GM12878 (cell line): ENCODE measurements around the gene PRSS8. TPM values are rescaled to one million over a fixed set of nuclear protein-coding genes. Genes with fewer than 3 reads are reported as not detected.
"Not testable (repeated sequence)": the region's sequence is repeated elsewhere in the genome, so short reads cannot be mapped to it uniquely, and the experiment has no call there.

Experiments
- ATAC-seq: fragments of 200-7000 bp; cut with Tn5 transposase; 3 replicates; pipeline ENCODE4 v1.9.1; 2020; ENCODE audit warnings: mild to moderate bottlenecking, moderate library complexity
- BruUV-seq: library from RNA; stranded (reverse); fragments of 400-500 nt; replicated peaks from 2 replicates; lab custom pipeline; 2021; lab: Mats Ljungman, UMichigan
- CTCF ChIA-PET: fragments of 300-600 bp; sonication (Branson Sonifier 250); formaldehyde crosslinking; extraction: SDS; loops from one replicate; lab custom pipeline; 2021; ENCODE audit warnings: inconsistent platforms; lab: Yijun Ruan, JAX
- POLR2A ChIA-PET: fragments of 350-600 bp; formaldehyde crosslinking; extraction: SDS; loops from one replicate; lab custom pipeline; 2021; ENCODE audit warnings: inconsistent platforms; lab: Charles Lee
- RAD21 ChIA-PET: fragments of 300-600 bp; sonication (Branson Sonifier 250); formaldehyde crosslinking; loops from one replicate; lab custom pipeline; 2023; ENCODE audit warnings: antibody characterized with exemption; ENCODE audit not compliant: unreplicated experiment; lab: Charles Lee
- SMC1A ChIA-PET: fragments of 300-600 bp; sonication (Branson Sonifier 250); formaldehyde crosslinking; loops from one replicate; lab custom pipeline; 2023; ENCODE audit not compliant: unreplicated experiment, uncharacterized antibody; lab: Charles Lee
- DNase-seq: peaks from one replicate; pipeline ENCODE4 v3.0.0-alpha.2; 2011; ENCODE audit warnings: low read depth, low spot score
- FAIRE-seq: peaks from 3 replicates; lab custom pipeline; 2011; peaks lifted over from hg19 to GRCh38; lab: Jason Lieb, UNC
- H2AFZ ChIP-seq: 2 replicates; pipeline ENCODE4 v1.6.0; 2011; ENCODE audit warnings: low read depth, low read length, control low read depth; ENCODE audit not compliant: control insufficient read depth
- H3K27ac ChIP-seq: 2 replicates; pipeline ENCODE4 v1.5.1; 2011; ENCODE audit warnings: control low read depth; ENCODE audit not compliant: control insufficient read depth, insufficient read depth
- H3K27me3 ChIP-seq, 2 experiments: replicated peaks in 1 of 2; 2 replicates each; pipeline versions ENCODE4 v1.6.0 to v1.6.1; 2011; ENCODE audit warnings: low read length in 1 of 2; ENCODE audit not compliant: control insufficient read depth in 2 of 2, insufficient read depth in 2 of 2
- H3K36me3 ChIP-seq, 2 experiments: 2 replicates each; pipeline ENCODE4 v1.5.1; 2011; ENCODE audit warnings: low read length in 1 of 2; ENCODE audit not compliant: control insufficient read depth in 2 of 2, insufficient read depth in 2 of 2
- H3K4me1 ChIP-seq: 2 replicates; pipeline ENCODE4 v1.6.1; 2011; ENCODE audit warnings: mild to moderate bottlenecking, low read length, moderate library complexity, mixed read lengths; ENCODE audit not compliant: control insufficient read depth, insufficient read depth
- H3K4me2 ChIP-seq: 2 replicates; pipeline ENCODE4 v1.6.0; 2011; ENCODE audit warnings: control low read depth; ENCODE audit not compliant: control insufficient read depth, insufficient read depth
- H3K4me3 ChIP-seq: fragments of 200-600 bp; sonication (generic); 2 replicates; pipeline ENCODE4 v1.5.1; 2016
- H3K79me2 ChIP-seq: 2 replicates; pipeline ENCODE4 v1.6.0; 2011; ENCODE audit warnings: low read length; ENCODE audit not compliant: control insufficient read depth, insufficient read depth
- H3K9ac ChIP-seq: 2 replicates; pipeline ENCODE4 v1.8.0; 2011; ENCODE audit warnings: low read length, control low read depth, mixed read lengths; ENCODE audit not compliant: control insufficient read depth, insufficient read depth
- H3K9me3 ChIP-seq: replicated peaks from 3 replicates; pipeline ENCODE4 v1.5.1; 2011; ENCODE audit warnings: mild to moderate bottlenecking, low read length; ENCODE audit not compliant: control insufficient read depth, insufficient read depth
- H4K20me1 ChIP-seq: 2 replicates; pipeline ENCODE4 v1.6.0; 2011; ENCODE audit not compliant: control insufficient read depth, insufficient read depth
- TCF3 ChIP-seq: IDR thresholded peaks from 2 replicates; pipeline ENCODE4 v1.6.1; 2012; ENCODE audit warnings: low read depth, mild to moderate bottlenecking, low read length, borderline replicate concordance; ENCODE audit not compliant: insufficient read depth
- WGBS: methylation state at CpG from one replicate; pipeline ENCODE4 v1.1.6; 2016; ENCODE audit warnings: low lambda C conversion rate; ENCODE audit not compliant: insufficient replicate concordance, insufficient coverage; ENCODE audit errors: missing lambda C conversion rate; 5-methylcytosine and 5-hydroxymethylcytosine counted together
- in situ Hi-C: fragments of 300-500 bp; cut with MboI; formaldehyde crosslinking; loops from 9 replicates; pipeline ENCODE4 v1.14.3; 2018; ENCODE audit warnings: mixed read lengths
- intact Hi-C: fragments of 100-400 bp; cut with micrococcal nuclease; formaldehyde crosslinking; loops from one replicate; pipeline ENCODE4 v1.14.2; 2022; ENCODE audit not compliant: unreplicated experiment
- polyA plus RNA-seq, 11 experiments: library from polyadenylated mRNA; depleted of rRNA in 4 of 11; unstranded in 6 of 11; stranded (reverse) in 5 of 11; fragments of >200 nt; fragmentation: Nextera tagmentation in 4 of 11; fragmentation: Illumina TruSeq in 1 of 11; extraction: Ambion mirVana in 4 of 11; extraction: Trizol in 1 of 11; gene quantifications; 1 replicate in 1 of 11; 2 replicates in 10 of 11; pipeline versions ENCODE4 v1.2.1 to v1.2.3, GENCODE V29; 2011 to 2016; ENCODE audit warnings: inconsistent platforms in 2 of 11, missing spikeins in 2 of 11, low read depth in 1 of 11
- total RNA-seq, 4 experiments: library from RNA; depleted of rRNA in 3 of 4; stranded (reverse); fragments of >200 nt in 3 of 4; fragmentation: Illumina TruSeq in 1 of 4; extraction: Trizol in 1 of 4; gene quantifications; 2 replicates each; pipeline versions ENCODE4 v1.2.1 to v1.2.3, GENCODE V29; 2013 to 2021

Gene PRSS8
- total and polyA plus RNA-seq, 10 of the 15 experiments (the other 5 are each of a cell fraction or from before 2014, with no cell fraction given) = 0.33 to 0.58 TPM; not detected in 8

- no peak for TF ChIP-seq TCF3
- TF ChIP-seq, all 136 proteins: peak for 0
These were observed 3.4 kb upstream of the PRSS8 start (continued) for GRCh38 chr16:31138621-31139578.

GRCh38 chr16:31136822-31137499 is 1.4 kb upstream of the PRSS8 start:
- H3K27me3 ChIP-seq, H2AFZ ChIP-seq, H3K27ac ChIP-seq, H3K4me1 ChIP-seq, DNase-seq, FAIRE-seq, intact Hi-C loops, H3K79me2 ChIP-seq, BruUV-seq, H3K9me3 ChIP-seq, H4K20me1 ChIP-seq, RAD21 ChIA-PET, H3K4me2 ChIP-seq, H3K4me3 ChIP-seq, H3K9ac ChIP-seq, ATAC-seq, H3K36me3 ChIP-seq, in situ Hi-C loops: not testable (repeated sequence)
- CTCF ChIA-PET = interaction anchor here (0.7 kb wide), 1 partner anchor 245 kb away, joined by 3 read pairs; no protein-coding TSS in a partner anchor
- 51% methylated on average over 20 of the region's 20 CpGs for WGBS
- POLR2A ChIA-PET = interaction anchor here (0.6 kb wide), 1 partner anchor 306 kb away, joined by 3 read pairs; the partner anchor contains the start of gene ZNF843
- SMC1A ChIA-PET = interaction anchor here (0.9 to 1.0 kb wide), 2 partner anchors 16 to 63 kb away, joined by 3 read pairs; partner anchors contain the start of genes ZNF646 and ZNF668
